Activated B cell treated with CpG ODN at 0.5 μM for 24 hours (primary cell): ENCODE data around the gene INTS2. TPM values are rescaled to one million over a fixed set of nuclear protein-coding genes. Genes with fewer than 3 reads are reported as not detected.

Source experiments
- ATAC-seq: fragments of 200-7000 bp; cut with Tn5 transposase; one replicate; pipeline ENCODE4 v1.10.0; 2021; ENCODE audit warnings: low read depth, mild to moderate bottlenecking, moderate library complexity
- CTCF ChIA-PET: fragments of 350-600 bp; sonication (Branson Sonifier 250); formaldehyde crosslinking; loops from one replicate; lab custom pipeline; 2021; ENCODE audit warnings: antibody characterized with exemption; lab: Charles Lee
- POLR2A ChIA-PET: fragments of 350-600 bp; sonication (Branson Sonifier 250); formaldehyde crosslinking; loops from one replicate; lab custom pipeline; 2021; ENCODE audit warnings: antibody characterized with exemption; lab: Charles Lee
- DNase-seq: peaks from one replicate; pipeline ENCODE4 v3.0.0; 2022
- H3K27ac Mint-ChIP-seq: one replicate; pipeline ENCODE4 v1.8.0; 2020; ENCODE audit warnings: mixed read lengths
- H3K27me3 Mint-ChIP-seq: one replicate; pipeline ENCODE4 v1.8.0; 2021; ENCODE audit warnings: mixed read lengths
- H3K36me3 Mint-ChIP-seq: one replicate; pipeline ENCODE4 v1.8.0; 2021; ENCODE audit warnings: low read depth, mixed read lengths
- H3K4me1 Mint-ChIP-seq: one replicate; pipeline ENCODE4 v1.8.0; 2021; ENCODE audit warnings: mixed read lengths
- H3K4me3 Mint-ChIP-seq: one replicate; pipeline ENCODE4 v1.8.0; 2020; ENCODE audit warnings: mild to moderate bottlenecking, mixed read lengths
- H3K9me3 Mint-ChIP-seq: one replicate; pipeline ENCODE4 v1.8.0; 2020; ENCODE audit warnings: mixed read lengths
- CTCF ChIP-seq: fragments of 200-600 bp; IDR thresholded peaks from one replicate; pipeline ENCODE4 v1.8.0; 2022; ENCODE audit warnings: antibody characterized with exemption, mild to moderate bottlenecking
- intact Hi-C: fragments of 100-400 bp; cut with micrococcal nuclease; formaldehyde crosslinking; loops from one replicate; pipeline ENCODE4 v1.15.1; 2024
- total RNA-seq: library from RNA; stranded (reverse); gene quantifications from 2 replicates; pipeline ENCODE4 v1.2.3, GENCODE V29; 2022

INTS2 gene
- total RNA-seq, 1 donor from 2014 or later: 21.4 TPM

- peak; percentile 22 for DNase-seq
- ChIA-PET POLR2A (interaction anchor here (0.6 kb wide), 1 partner anchor 201 kb away, joined by 3 read pairs; no protein-coding TSS in a partner anchor), CTCF (interaction anchor here (0.8 to 2.1 kb wide), 14 partner anchors 9 to 865 kb away, joined by 3 to 39 read pairs (median 3); no protein-coding TSS in a partner anchor)
- TF ChIP-seq CTCF: peak; percentile 94
- Mint-ChIP-seq H3K27ac (no peak overlapping the region), H3K9me3 (no peaks in the 10 kb centered on the region), H3K4me3 (no peak overlapping the region), H3K4me1 (no peaks in the 10 kb centered on the region), H3K36me3 (no peaks in the 10 kb centered on the region), H3K27me3 (no peaks in the 10 kb centered on the region)
- peak; percentile 62 for ATAC-seq
- intact Hi-C loops: loop anchor here (1.0 to 2.0 kb wide), 5 partner anchors 201 to 1117 kb away; no protein-coding TSS in a partner anchor
Observed at GRCh38 chr17:61837175-61838051, 90.4 kb downstream of the INTS2 start.

GRCh38 chr17:61836266-61837174, 91.3 kb downstream of the INTS2 start:
- Mint-ChIP-seq H3K4me3 (no peak overlapping the region), H3K9me3 (no peaks in the 10 kb centered on the region), H3K27me3 (no peaks in the 10 kb centered on the region), H3K27ac (no peak overlapping the region), H3K4me1 (no peaks in the 10 kb centered on the region), H3K36me3 (no peaks in the 10 kb centered on the region)
- TF ChIP-seq CTCF: no peak
- no peak for DNase-seq
- POLR2A ChIA-PET: interaction anchor here (0.7 kb wide), 1 partner anchor 202 kb away, joined by 3 read pairs; no protein-coding TSS in a partner anchor
- CTCF ChIA-PET: interaction anchor here (0.8 to 2.1 kb wide), 15 partner anchors 8 to 865 kb away, joined by 3 to 39 read pairs (median 3); no protein-coding TSS in a partner anchor
- no peak for ATAC-seq
- intact Hi-C loops: loop anchor here (1.0 to 2.0 kb wide), 5 partner anchors 200 to 1116 kb away; no protein-coding TSS in a partner anchor

GRCh38 chr17:61835606-61836005, 92.2 kb downstream of the INTS2 start:
- H3K4me3 Mint-ChIP-seq: no peak overlapping the region
- intact Hi-C loops: loop anchor here (2.0 kb wide), 1 partner anchor 1115 kb away; no protein-coding TSS in a partner anchor
- no peaks in the 10 kb centered on the region for H3K27me3 Mint-ChIP-seq
- no peak overlapping the region for H3K27ac Mint-ChIP-seq
- no peaks in the 10 kb centered on the region for H3K36me3 Mint-ChIP-seq
- no peak for TF ChIP-seq CTCF
- ChIA-PET POLR2A (no interaction called here), CTCF (interaction anchor here (1.6 to 2.1 kb wide), 4 partner anchors 197 to 423 kb away, joined by 3 to 39 read pairs (median 9); no protein-coding TSS in a partner anchor)
- no peak for ATAC-seq
- no peaks in the 10 kb centered on the region for H3K9me3 Mint-ChIP-seq
- no peak for DNase-seq
- H3K4me1 Mint-ChIP-seq: no peaks in the 10 kb centered on the region

- ChIA-PET POLR2A (no interaction called here), CTCF (interaction anchor here (0.6 to 1.7 kb wide), 2 partner anchors 198 to 1114 kb away, joined by 3 to 16 read pairs; no protein-coding TSS in a partner anchor)
- no peak for ATAC-seq
- H3K27me3 Mint-ChIP-seq: no peaks in the 10 kb centered on the region
- H3K4me1 Mint-ChIP-seq: no peaks in the 10 kb centered on the region
- intact Hi-C loops: no loop called here
- H3K4me3 Mint-ChIP-seq: no peak overlapping the region
- DNase-seq: no peak
- TF ChIP-seq CTCF: no peak
- H3K36me3 Mint-ChIP-seq: no peaks in the 10 kb centered on the region
- no peak overlapping the region for H3K27ac Mint-ChIP-seq
- H3K9me3 Mint-ChIP-seq: no peaks in the 10 kb centered on the region
Observed at GRCh38 chr17:61834610-61835009, 93.2 kb downstream of the INTS2 start.
